Adrenal gland (tissue), 12 donors: Measurements from ENCODE around the gene CPA4. TPM values are rescaled to one million over a fixed set of nuclear protein-coding genes. Genes with fewer than 3 reads are reported as not detected.
A peak's percentile ranks its signal among the peaks of the same experiment; 100 is the strongest.

Source experiments
- DNase-seq, 7 donors: peaks; one replicate each; pipeline ENCODE4 v3.0.0-alpha.2; 2019 to 2020
- H3K27ac ChIP-seq, 5 donors: fragments of 200-600 bp; sonication (generic) in 4 of 5; 1 replicate in 3 of 5; 2 replicates in 2 of 5; pipeline versions ENCODE4 v1.5.1 to v1.8.0; 2016 to 2020; ENCODE audit warnings: mild to moderate bottlenecking in 1 of 5
- H3K27me3 ChIP-seq: fragments of 200-600 bp; 2 replicates; pipeline ENCODE4 v1.8.0; 2021
- H3K36me3 ChIP-seq, 2 donors: fragments of 200-600 bp; replicated peaks in 1 of 2; 1 replicate in 1 of 2; 2 replicates in 1 of 2; pipeline versions ENCODE4 v1.5.1 to v1.8.0; 2018 to 2022
- H3K4me1 ChIP-seq, 2 donors: fragments of 200-600 bp; replicated peaks in 1 of 2; 1 replicate in 1 of 2; 2 replicates in 1 of 2; pipeline versions ENCODE4 v1.5.1 to v1.8.0; 2018 to 2021
- H3K4me3 ChIP-seq, 4 donors: fragments of 200-600 bp; sonication (generic) in 3 of 4; one replicate each; pipeline ENCODE4 v1.5.1; 2016 to 2018
- H3K9me3 ChIP-seq, 3 donors: fragments of 200-600 bp; sonication (generic) in 1 of 3; replicated peaks in 1 of 3; 1 replicate in 2 of 3; 2 replicates in 1 of 3; pipeline versions ENCODE4 v1.5.1 to v1.8.0; 2016 to 2021
- POLR2A ChIP-seq, 2 donors: fragments of 450-650 bp; IDR thresholded peaks; one replicate each; pipeline ENCODE4 v1.6.1; 2017; ENCODE audit warnings: antibody characterized with exemption in 2 of 2, mild to moderate bottlenecking in 2 of 2, moderate library complexity in 1 of 2
- WGBS, 4 donors: extraction: QIAGEN DNeasy Blood & Tissue Kit in 2 of 4; methylation state at CpG; one replicate each; pipeline versions ENCODE4 v1.1.5 to v1.1.7; 2013 to 2017; 5-methylcytosine and 5-hydroxymethylcytosine counted together
- intact Hi-C, 2 donors: fragments of 100-400 bp; cut with DNase I; formaldehyde crosslinking; loops; one replicate each; pipeline versions ENCODE4 v1.14.1 to v1.15.0; 2022 to 2023
- polyA plus RNA-seq, 3 donors: library from polyadenylated mRNA; stranded (reverse); fragments of 200-250 nt in 2 of 3; fragments of 350-450 nt in 1 of 3; fragmentation: Illumina TruSeq in 1 of 3; extraction: RNeasy Lipid Tissue Mini Kit (QIAGEN cat#74804) in 1 of 3; gene quantifications; one replicate each; pipeline ENCODE4 v1.2.3, GENCODE V29; 2013 to 2014
- total RNA-seq, 9 donors: library from RNA; depleted of rRNA in 4 of 9; stranded (reverse); fragments of >200 nt in 4 of 9; fragments of 120-200 nt in 1 of 9; fragmentation: NEBNext Ultra II Directional in 1 of 9; extraction: Animal tissue kit (Norgen Biotek cat#: 25700) in 1 of 9; gene quantifications; one replicate each; pipeline versions ENCODE4 v1.1.0 to v1.2.4, GENCODE V29; 2013 to 2023
- TF ChIP-seq, protein P1 (sequence below), 6 experiments: fragments of 450-650 bp in 4 of 6; fragments of 200-600 bp in 2 of 6; sonication (generic) in 1 of 6; IDR thresholded peaks; 1 replicate in 5 of 6; 2 replicates in 1 of 6; pipeline versions ENCODE4 v1.5.1 to v1.8.0; 2016 to 2021; ENCODE audit warnings: antibody characterized with exemption in 6 of 6, mild to moderate bottlenecking in 2 of 6, moderate library complexity in 1 of 6
- donor health status: healthy with polysubstance abuse.
- donor health status: Bipolar disorder and iron deficiency.
- donor health status: DM: yes; HTN: yes; CAD: no.
- donor health status: DM: no; HTN: no; CAD: no.
- donor health status: DM: no; HTN: no; CAD: no.
- donor health status: DM: yes; HTN: yes; CAD: no.

CPA4 gene
- total and polyA plus RNA-seq, 12 donors = 0.55 to 26.7 (median 2.4) TPM; not detected in 1

DNA sequence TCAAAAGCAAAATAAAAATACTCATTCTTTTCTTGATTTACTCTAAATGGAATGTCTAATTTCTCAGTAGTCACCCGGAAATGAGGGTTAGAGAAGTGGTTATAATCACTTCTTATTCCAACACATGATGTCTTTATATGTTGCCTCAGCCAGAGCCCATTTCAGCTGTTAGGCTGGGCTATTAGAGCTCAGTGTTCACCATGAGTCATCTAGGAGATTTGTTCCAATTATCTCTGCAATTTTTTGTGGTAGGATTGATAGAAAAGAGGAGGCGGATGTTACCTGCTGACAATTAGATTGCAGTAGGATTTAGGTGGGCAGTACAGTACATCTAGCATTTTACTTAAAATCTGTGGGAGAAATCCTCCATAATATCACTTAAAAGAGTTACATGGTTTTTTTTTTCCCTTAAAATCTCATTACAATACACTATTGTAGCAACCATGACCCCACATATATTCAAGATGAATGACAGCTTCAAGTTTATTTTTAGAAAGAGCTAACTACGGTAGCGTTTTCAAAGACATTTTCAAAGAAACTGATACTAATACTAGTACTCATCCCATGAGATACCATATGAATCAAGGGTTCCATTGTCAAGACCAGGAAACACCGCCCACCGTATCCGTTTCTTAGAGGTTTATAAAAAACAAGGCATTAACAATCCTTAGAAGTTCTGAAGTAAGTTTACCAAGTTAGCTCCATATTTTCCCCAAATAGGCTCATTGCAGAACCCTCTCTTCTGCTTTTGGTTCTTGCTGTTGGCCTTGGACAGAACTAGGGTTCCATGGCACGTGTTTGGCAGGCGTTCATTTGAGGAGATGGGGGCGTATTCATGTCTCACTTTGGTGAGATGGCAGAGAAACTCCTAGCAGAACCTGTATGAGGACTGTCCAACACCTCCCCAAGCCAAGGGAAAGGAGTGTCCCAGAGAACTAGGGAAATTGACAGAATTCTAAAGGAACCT, 15.9 kb upstream of the CPA4 start:
- peak in 1 of 7 donors; percentile 41 for DNase-seq
- Histone ChIP-seq H3K27ac (peak overlapping the region in 1 of 5 donors; percentile 43), H3K4me3 (no peak overlapping the region), H3K9me3 (no peaks in the 10 kb centered on the region), H3K4me1 (peaks cover 0 to 4% of the 10 kb centered on the region in 2 donors), H3K36me3 (no peaks in the 10 kb centered on the region), H3K27me3 (no peaks in the 10 kb centered on the region)
- TF ChIP-seq POLR2A (IDR thresholded peaks at IDR 0.05) = no peak
- TF ChIP-seq, protein P1, sequence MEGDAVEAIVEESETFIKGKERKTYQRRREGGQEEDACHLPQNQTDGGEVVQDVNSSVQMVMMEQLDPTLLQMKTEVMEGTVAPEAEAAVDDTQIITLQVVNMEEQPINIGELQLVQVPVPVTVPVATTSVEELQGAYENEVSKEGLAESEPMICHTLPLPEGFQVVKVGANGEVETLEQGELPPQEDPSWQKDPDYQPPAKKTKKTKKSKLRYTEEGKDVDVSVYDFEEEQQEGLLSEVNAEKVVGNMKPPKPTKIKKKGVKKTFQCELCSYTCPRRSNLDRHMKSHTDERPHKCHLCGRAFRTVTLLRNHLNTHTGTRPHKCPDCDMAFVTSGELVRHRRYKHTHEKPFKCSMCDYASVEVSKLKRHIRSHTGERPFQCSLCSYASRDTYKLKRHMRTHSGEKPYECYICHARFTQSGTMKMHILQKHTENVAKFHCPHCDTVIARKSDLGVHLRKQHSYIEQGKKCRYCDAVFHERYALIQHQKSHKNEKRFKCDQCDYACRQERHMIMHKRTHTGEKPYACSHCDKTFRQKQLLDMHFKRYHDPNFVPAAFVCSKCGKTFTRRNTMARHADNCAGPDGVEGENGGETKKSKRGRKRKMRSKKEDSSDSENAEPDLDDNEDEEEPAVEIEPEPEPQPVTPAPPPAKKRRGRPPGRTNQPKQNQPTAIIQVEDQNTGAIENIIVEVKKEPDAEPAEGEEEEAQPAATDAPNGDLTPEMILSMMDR (IDR thresholded peaks at IDR 0.05) = no peak
- intact Hi-C loops = no loop called here
- 68 to 75% (median 73%) methylated on average over 10 of the region's 10 CpGs for WGBS, 4 donors

DNA sequence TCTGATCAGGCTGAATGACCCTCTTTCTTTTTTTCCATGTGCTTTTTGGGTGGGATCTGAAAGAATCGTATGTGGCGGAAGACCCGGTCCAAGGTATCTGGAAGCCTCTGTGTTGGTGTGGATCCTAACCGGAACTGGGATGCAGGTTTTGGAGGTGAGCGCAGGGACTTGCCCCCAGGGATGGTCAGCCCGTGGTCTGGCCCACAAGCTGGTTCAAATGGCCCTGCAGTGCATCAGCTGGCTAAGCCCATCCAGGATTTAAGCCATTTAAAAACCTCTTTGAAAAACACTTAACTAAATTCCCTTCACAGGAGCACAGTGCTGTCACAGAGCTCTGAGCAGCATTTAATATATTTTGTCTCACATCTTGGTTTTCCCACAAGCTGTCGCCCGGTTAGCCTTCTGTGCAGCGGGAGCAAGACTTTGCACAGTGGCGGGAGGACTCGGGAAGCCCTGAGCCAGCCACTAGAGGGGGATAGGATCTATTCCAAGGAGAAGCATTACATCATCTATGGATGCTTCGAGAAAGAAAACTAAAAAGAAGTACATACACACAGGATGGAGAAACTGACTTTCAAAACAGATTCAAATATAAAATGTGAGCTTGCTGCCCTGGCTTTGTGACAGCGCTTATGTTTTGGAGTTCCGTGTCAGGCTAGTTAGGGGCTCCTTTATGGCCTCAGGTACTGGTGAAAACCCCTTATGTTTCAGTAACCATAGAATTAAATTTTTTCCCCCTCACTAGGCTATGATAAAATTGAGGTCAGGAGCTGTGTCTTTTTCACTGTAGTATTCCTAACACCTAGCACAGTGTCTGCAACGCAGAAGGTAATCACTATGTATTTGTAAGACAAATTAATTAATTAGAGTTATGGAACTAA, 15.0 kb upstream of the CPA4 start:
- Histone ChIP-seq H3K27me3 (no peaks in the 10 kb centered on the region), H3K27ac (peak overlapping the region in 1 of 5 donors; percentile 43), H3K4me1 (peaks cover 0 to under 1% of the 10 kb centered on the region in 2 donors), H3K4me3 (no peak overlapping the region), H3K9me3 (no peaks in the 10 kb centered on the region), H3K36me3 (no peaks in the 10 kb centered on the region)
- intact Hi-C loops = no loop called here
- 64 to 71% (median 68%) methylated on average over 15 of the region's 15 CpGs for WGBS, 4 donors
- TF ChIP-seq, protein P1 (IDR thresholded peaks at IDR 0.05) = peak in 5 of 6 experiments; percentile 36 to 66 (median 51)
- TF ChIP-seq POLR2A (IDR thresholded peaks at IDR 0.05) = no peak
- DNase-seq = peak; percentile 47 to 86 (median 57)

DNA sequence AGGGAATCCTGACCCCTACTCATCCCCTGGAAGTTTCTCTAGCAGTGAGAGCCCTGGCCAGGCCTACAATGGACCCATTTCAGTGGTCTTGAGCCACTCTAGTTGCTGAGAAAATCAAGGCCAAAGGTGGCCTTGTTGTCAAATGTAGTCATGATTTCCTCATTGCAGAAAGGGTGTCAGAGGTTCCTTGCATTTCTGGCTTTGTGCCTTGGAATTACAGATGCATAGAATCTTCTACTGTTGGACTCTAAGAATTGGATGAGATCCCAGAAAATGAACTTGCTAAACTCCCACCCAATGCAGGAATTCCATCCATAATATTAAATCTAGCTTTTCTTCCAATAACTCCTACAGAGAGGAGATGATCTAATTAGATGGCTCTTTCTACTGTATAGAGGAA, 14.1 kb upstream of the CPA4 start:
- H3K36me3 ChIP-seq = no peaks in the 10 kb centered on the region
- H3K27me3 ChIP-seq = no peaks in the 10 kb centered on the region
- intact Hi-C loops = no loop called here
- H3K4me1 ChIP-seq = no peaks in the 10 kb centered on the region
- H3K4me3 ChIP-seq = no peak overlapping the region
- no peak overlapping the region for H3K27ac ChIP-seq
- H3K9me3 ChIP-seq = no peaks in the 10 kb centered on the region
- TF ChIP-seq, protein P1 (IDR thresholded peaks at IDR 0.05) = no peak
- no peak for TF ChIP-seq POLR2A (IDR thresholded peaks at IDR 0.05)
- no peak for DNase-seq

DNA sequence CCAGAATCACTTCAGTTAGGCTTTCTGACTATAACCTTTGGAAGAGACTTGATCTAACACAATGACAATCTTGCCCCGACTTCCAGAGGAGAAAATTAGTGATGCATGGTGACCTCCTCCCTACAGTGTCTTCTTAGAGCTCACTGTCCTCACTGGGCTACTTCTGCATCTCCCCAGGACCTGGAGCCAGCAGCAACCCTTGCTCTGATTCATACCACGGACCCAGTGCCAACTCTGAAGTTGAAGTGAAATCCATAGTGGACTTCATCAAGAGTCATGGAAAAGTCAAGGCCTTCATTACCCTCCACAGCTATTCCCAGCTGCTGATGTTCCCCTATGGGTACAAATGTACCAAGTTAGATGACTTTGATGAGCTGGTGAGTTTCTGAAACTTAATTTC, 13.7 kb upstream of the CPA4 start:
- no peaks in the 10 kb centered on the region for H3K27me3 ChIP-seq
- no peak overlapping the region for H3K4me3 ChIP-seq
- 81 to 97% (median 83%) methylated on average over 2 of the region's 2 CpGs for whole genome bisulfite sequencing, 4 donors
- intact Hi-C loops = no loop called here
- TF ChIP-seq POLR2A (IDR thresholded peaks at IDR 0.05) = no peak
- TF ChIP-seq, protein P1 (IDR thresholded peaks at IDR 0.05) = no peak
- no peaks in the 10 kb centered on the region for H3K9me3 ChIP-seq
- H3K36me3 ChIP-seq = no peaks in the 10 kb centered on the region
- no peaks in the 10 kb centered on the region for H3K4me1 ChIP-seq
- DNase-seq = no peak
- no peak overlapping the region for H3K27ac ChIP-seq
